ENCODE data around the gene NLRC5. TPM values are rescaled to one million over a fixed set of nuclear protein-coding genes. Genes with fewer than 3 reads are reported as not detected.

The NLRC5 gene
- total RNA-seq, 1 donor from 2014 or later: 1.5 TPM

DNA sequence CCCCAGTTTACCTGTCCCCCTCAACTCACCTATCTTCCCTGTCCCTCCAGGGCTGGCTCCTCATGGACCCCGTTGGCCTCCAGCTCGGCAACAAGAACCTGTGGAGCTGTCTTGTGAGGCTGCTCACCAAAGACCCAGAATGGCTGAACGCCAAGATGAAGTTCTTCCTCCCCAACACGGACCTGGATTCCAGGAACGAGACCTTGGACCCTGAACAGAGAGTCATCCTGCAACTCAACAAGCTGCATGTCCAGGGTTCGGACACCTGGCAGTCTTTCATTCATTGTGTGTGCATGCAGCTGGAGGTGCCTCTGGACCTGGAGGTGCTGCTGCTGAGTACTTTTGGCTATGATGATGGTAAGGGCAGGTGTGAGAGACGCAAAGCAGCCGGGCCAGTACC is 31.3 kb downstream of the NLRC5 start:
- Mint-ChIP-seq H3K9me3 (ENCODE audit: unreplicated experiment) (peaks cover 5% of the 10 kb centered on the region), H3K36me3 (ENCODE audit: unreplicated experiment) (peaks cover 7% of the 10 kb centered on the region), H3K4me3 (ENCODE audit: unreplicated experiment) (no peak overlapping the region), H3K4me1 (ENCODE audit: low read depth, unreplicated experiment) (no peaks in the 10 kb centered on the region), H3K27me3 (ENCODE audit: unreplicated experiment) (peaks cover 5% of the 10 kb centered on the region), H3K27ac (ENCODE audit: unreplicated experiment) (no peak overlapping the region)
- TF ChIP-seq, protein P1, sequence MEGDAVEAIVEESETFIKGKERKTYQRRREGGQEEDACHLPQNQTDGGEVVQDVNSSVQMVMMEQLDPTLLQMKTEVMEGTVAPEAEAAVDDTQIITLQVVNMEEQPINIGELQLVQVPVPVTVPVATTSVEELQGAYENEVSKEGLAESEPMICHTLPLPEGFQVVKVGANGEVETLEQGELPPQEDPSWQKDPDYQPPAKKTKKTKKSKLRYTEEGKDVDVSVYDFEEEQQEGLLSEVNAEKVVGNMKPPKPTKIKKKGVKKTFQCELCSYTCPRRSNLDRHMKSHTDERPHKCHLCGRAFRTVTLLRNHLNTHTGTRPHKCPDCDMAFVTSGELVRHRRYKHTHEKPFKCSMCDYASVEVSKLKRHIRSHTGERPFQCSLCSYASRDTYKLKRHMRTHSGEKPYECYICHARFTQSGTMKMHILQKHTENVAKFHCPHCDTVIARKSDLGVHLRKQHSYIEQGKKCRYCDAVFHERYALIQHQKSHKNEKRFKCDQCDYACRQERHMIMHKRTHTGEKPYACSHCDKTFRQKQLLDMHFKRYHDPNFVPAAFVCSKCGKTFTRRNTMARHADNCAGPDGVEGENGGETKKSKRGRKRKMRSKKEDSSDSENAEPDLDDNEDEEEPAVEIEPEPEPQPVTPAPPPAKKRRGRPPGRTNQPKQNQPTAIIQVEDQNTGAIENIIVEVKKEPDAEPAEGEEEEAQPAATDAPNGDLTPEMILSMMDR (IDR thresholded peaks at IDR 0.05; ENCODE audit: partially characterized antibody, unreplicated experiment): no peak
- no peak for DNase-seq

DNA sequence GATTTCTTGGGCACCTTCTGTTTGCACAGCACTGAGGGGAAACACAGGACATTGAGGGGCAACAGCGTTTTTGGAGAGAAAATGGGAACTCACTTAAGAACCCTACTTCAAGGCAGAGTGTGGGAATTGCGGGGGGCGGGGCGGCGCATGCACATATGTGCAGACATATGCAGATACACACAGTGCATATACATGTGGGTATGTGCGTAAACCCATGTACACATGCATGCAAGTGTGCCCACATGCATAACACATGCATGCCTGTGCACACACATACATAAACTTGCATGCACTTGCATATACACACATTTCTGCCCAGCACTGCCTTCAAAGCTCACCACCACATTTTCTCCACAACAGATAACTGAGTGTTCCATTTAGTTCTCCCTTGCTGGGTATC is 32.4 kb downstream of the NLRC5 start:
- Mint-ChIP-seq H3K4me3 (ENCODE audit: unreplicated experiment) (no peak overlapping the region), H3K4me1 (ENCODE audit: low read depth, unreplicated experiment) (no peaks in the 10 kb centered on the region), H3K27ac (ENCODE audit: unreplicated experiment) (no peak overlapping the region), H3K36me3 (ENCODE audit: unreplicated experiment) (peaks cover 7% of the 10 kb centered on the region), H3K27me3 (ENCODE audit: unreplicated experiment) (peaks cover 2% of the 10 kb centered on the region), H3K9me3 (ENCODE audit: unreplicated experiment) (peaks cover 5% of the 10 kb centered on the region)
- no peak for DNase-seq
- TF ChIP-seq, protein P1 (IDR thresholded peaks at IDR 0.05; ENCODE audit: partially characterized antibody, unreplicated experiment): no peak

DNA sequence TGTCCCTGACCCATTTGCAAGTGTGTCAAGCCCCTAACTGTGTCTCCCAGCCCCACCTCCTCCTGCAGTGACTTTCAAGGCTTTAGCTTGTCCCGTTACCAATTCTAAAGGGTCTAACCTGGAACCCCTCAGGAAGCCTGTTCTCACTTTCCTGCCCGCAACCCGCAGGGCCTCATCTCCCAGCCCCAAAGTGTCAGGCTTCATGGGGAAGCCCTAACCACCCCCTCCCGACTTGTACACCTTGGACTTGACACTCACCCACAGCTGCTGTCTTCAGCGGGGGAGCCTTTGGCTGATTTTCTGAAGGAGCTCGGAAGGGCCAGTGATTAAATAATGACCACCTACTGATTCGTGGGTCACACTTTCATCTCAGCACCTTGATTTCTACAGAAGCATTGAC is 33.1 kb downstream of the NLRC5 start:
- Mint-ChIP-seq H3K36me3 (ENCODE audit: unreplicated experiment) (peaks cover 2% of the 10 kb centered on the region), H3K4me3 (ENCODE audit: unreplicated experiment) (no peak overlapping the region), H3K27ac (ENCODE audit: unreplicated experiment) (no peak overlapping the region), H3K27me3 (ENCODE audit: unreplicated experiment) (peaks cover 6% of the 10 kb centered on the region), H3K9me3 (ENCODE audit: unreplicated experiment) (peaks cover 5% of the 10 kb centered on the region), H3K4me1 (ENCODE audit: low read depth, unreplicated experiment) (no peaks in the 10 kb centered on the region)
- no peak for DNase-seq
- TF ChIP-seq, protein P1 (IDR thresholded peaks at IDR 0.05; ENCODE audit: partially characterized antibody, unreplicated experiment): no peak

DNA sequence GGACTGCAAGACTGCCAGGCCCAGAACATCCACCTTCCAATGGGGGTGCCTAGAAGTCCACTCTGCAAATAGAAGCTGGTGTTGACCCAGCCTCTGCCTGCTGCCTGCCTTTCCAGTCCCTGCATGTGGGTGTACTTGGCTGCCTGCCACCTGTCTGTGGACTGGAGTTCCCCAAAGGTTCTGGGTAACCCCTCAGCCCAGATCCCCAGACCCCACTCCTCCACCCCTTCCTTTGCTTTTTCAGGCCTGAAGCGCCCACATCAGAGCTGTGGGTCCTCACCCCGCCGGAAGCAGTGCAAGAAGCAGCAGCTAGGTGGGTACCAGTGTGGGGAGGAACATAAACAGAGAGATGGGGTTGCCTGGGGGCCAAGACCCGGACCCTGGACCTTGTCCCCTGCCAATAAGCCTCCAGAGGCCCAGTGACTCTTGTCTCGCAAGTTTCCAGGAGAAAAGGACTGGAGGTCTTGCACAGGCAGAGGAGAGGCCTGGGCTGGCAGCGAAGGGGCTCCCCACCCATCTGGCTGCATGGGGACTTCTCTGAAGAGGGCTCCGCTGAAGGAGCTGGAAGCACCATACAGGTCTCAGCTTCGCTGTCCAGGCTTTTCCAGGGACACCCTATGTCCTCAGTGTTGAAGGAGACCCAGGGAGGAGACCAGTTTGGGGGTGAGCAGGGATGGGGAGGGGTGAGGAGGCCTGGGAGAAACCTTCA is 34.3 kb downstream of the NLRC5 start:
- Mint-ChIP-seq H3K9me3 (ENCODE audit: unreplicated experiment) (peaks cover 6% of the 10 kb centered on the region), H3K27ac (ENCODE audit: unreplicated experiment) (no peak overlapping the region), H3K4me3 (ENCODE audit: unreplicated experiment) (no peak overlapping the region), H3K27me3 (ENCODE audit: unreplicated experiment) (peaks cover 7% of the 10 kb centered on the region), H3K4me1 (ENCODE audit: low read depth, unreplicated experiment) (no peaks in the 10 kb centered on the region), H3K36me3 (ENCODE audit: unreplicated experiment) (no peaks in the 10 kb centered on the region)
- DNase-seq: no peak
- TF ChIP-seq, protein P1 (IDR thresholded peaks at IDR 0.05; ENCODE audit: partially characterized antibody, unreplicated experiment): no peak

DNA sequence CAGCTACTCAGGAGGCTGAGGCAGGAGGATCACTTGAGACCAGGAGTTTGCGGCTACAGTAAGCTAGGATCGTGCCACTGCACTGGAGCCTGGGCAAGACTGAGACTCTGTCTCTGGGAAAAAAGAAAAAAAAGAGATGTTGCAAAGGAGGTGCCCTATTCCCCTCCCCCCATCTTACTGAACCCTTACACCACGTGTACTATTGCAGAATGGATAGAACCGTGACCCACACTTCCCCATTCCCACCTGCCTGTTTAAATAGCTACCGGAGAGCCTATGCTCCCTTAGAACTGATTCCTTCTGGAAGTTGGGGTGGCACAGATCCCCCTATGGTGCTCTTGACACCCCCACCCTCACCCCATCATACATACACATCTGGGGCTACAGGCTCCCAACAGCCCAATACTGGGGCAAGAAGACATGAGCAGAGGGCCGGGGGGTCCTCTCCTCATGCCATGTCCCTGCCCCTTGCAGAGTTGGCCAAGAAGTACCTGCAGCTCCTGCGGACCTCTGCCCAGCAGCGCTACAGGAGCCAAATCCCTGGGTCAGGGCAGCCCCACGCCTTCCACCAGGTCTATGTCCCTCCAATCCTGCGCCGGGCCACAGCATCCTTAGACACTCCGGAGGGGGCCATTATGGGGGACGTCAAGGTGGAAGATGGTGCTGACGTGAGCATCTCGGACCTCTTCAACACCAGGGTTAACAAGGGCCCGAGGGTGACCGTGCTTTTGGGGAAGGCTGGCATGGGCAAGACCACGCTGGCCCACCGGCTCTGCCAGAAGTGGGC is 35.7 kb downstream of the NLRC5 start:
- TF ChIP-seq, protein P1 (IDR thresholded peaks at IDR 0.05; ENCODE audit: partially characterized antibody, unreplicated experiment): no peak

More for the DNA sequence above, 35.7 kb downstream of the NLRC5 start:
- Mint-ChIP-seq H3K27me3 (ENCODE audit: unreplicated experiment) (peaks cover 7% of the 10 kb centered on the region), H3K4me3 (ENCODE audit: unreplicated experiment) (no peak overlapping the region), H3K27ac (ENCODE audit: unreplicated experiment) (no peak overlapping the region), H3K9me3 (ENCODE audit: unreplicated experiment) (peaks cover 4% of the 10 kb centered on the region), H3K36me3 (ENCODE audit: unreplicated experiment) (no peaks in the 10 kb centered on the region), H3K4me1 (ENCODE audit: low read depth, unreplicated experiment) (no peaks in the 10 kb centered on the region)
- no peak for DNase-seq
